GM06990 (cell line): ENCODE measurements around the gene ZNF581.

Experiments
- DNase-seq: peaks from one replicate; pipeline ENCODE4 v3.0.0-alpha.2; 2011; ENCODE audit not compliant: insufficient read length; ENCODE audit errors: extremely low read depth
- H3K27me3 ChIP-seq: replicated peaks from 2 replicates; pipeline ENCODE4 v1.6.0; 2011; ENCODE audit warnings: low read length; ENCODE audit not compliant: control insufficient read depth, insufficient read depth
- H3K36me3 ChIP-seq: 2 replicates; pipeline ENCODE4 v1.5.1; 2011; ENCODE audit warnings: low read length; ENCODE audit not compliant: control insufficient read depth, insufficient read depth
- H3K4me3 ChIP-seq: replicated peaks from 2 replicates; pipeline ENCODE4 v1.5.1; 2011; ENCODE audit warnings: low read depth, mild to moderate bottlenecking, control low read depth, low read length
- CTCF ChIP-seq: IDR thresholded peaks from 2 replicates; pipeline ENCODE4 v1.5.1; 2011; ENCODE audit warnings: low read length, control low read depth, mild to moderate bottlenecking, inconsistent platforms; ENCODE audit not compliant: insufficient read depth, poor library complexity, severe bottlenecking

ZNF581 gene

GRCh38 chr19:55654323-55654867 lies 10.9 kb downstream of the ZNF581 start:
- H3K36me3 ChIP-seq, result peaks cover 10% of the 10 kb centered on the region
- peak overlapping the region; percentile 77 for H3K4me3 ChIP-seq
- DNase-seq, result peak; percentile 95
- no peaks in the 10 kb centered on the region for H3K27me3 ChIP-seq
- no peak for TF ChIP-seq CTCF

DNA sequence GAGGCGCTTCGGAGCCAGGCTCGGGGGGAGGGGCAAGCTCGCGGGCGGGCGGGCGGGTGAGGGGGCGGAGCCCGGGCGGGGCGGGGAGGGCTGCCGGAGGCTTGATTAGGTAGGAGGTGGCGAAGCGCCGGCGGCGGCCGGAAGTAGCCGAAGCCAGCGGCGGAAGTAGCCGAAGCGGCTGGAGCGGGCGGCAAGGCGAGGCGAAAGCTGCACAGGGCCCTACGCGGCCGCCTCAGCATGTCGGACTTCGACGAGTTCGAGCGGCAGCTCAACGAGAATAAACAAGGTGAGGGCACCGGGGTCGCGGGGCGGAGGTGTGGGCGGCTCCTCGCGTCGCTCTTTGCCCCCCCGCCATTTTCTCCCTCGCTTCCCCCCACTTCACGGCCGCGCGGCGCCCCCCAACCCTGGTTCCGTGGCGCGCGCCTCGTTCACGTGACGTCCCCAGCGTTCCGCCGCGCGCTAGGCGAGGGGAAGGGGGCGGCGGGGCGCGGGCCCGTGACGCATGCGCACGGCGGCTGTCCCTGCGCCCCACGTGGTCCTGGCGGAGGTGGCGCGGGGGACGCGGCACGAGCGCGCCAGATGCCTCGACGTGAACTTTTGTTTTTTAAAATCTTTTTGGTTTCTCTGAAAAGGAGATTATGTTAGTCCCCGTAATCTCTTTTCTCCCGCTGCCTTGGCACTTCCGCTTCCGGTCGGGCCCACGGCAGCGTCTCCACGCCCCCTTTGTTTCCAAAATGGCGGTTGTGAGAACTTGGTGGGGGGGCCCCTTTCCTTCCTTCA lies 11.6 kb downstream of the ZNF581 start, which contains the start of gene U2AF2:
TSS of gene U2AF2 (plus strand) at position 168 of the 780 bp plus-strand sequence. CDS start at position 238, 70 bp downstream.
- DNase-seq, result peak; percentile 95
- peak within 1 kb of the TSS; percentile 77 for H3K4me3 ChIP-seq
- TF ChIP-seq CTCF, result no peak
- H3K27me3 ChIP-seq, result no peaks in the 10 kb centered on the region
- peaks cover 17% of the 10 kb centered on the region for H3K36me3 ChIP-seq

DNA sequence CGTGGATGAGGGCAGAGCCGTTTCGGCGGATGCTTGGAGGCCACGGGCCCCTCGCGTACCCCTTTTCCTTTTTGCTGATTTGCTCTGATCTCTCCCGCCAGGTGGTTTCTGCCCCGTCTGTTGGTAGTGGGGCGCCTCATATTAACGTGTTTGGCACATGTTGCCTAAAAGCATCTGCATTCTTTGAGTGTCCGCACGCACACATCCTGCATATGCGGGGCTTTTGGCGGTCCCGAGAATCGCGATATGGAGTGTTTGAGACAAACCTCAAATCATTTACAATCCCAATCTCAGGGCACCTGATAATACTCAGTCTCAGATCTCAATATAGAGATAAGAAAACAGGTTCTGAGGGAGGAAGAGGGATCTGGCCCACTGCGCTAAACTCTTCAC lies 12.2 kb downstream of the ZNF581 start:
- H3K4me3 ChIP-seq, result peak overlapping the region; percentile 77
- TF ChIP-seq CTCF, result no peak
- H3K36me3 ChIP-seq, result peaks cover 22% of the 10 kb centered on the region
- no peaks in the 10 kb centered on the region for H3K27me3 ChIP-seq
- no peak for DNase-seq

- no peak for TF ChIP-seq CTCF
- no peaks in the 10 kb centered on the region for H3K27me3 ChIP-seq
- peaks cover 26% of the 10 kb centered on the region for H3K36me3 ChIP-seq
- no peak for DNase-seq
- H3K4me3 ChIP-seq, result peak overlapping the region; percentile 77
These were observed 13.1 kb downstream of the ZNF581 start for GRCh38 chr19:55656552-55656951.

GRCh38 chr19:55656988-55657747 lies 13.7 kb downstream of the ZNF581 start:
- Histone ChIP-seq H3K27me3 (no peaks in the 10 kb centered on the region), H3K36me3 (peaks cover 28% of the 10 kb centered on the region), H3K4me3 (peak overlapping the region; percentile 77)
- no peak for TF ChIP-seq CTCF
- DNase-seq, result no peak
